Kidney epithelial cell (primary cell): ENCODE data around the gene CTSW. TPM values are rescaled to one million over a fixed set of nuclear protein-coding genes. Genes with fewer than 3 reads are reported as not detected.

Experiments
- DNase-seq: peaks from one replicate; pipeline ENCODE4 v3.0.0-alpha.2; 2010; ENCODE audit warnings: low read depth
- H3K27me3 ChIP-seq: 2 replicates; pipeline ENCODE4 v1.6.0; 2011; ENCODE audit warnings: low read length; ENCODE audit not compliant: control insufficient read depth, insufficient read depth
- H3K36me3 ChIP-seq: 2 replicates; pipeline ENCODE4 v1.5.1; 2011; ENCODE audit warnings: low read length; ENCODE audit not compliant: control insufficient read depth, insufficient read depth
- H3K4me3 ChIP-seq: 2 replicates; pipeline ENCODE4 v1.5.1; 2011; ENCODE audit warnings: low read depth, mild to moderate bottlenecking, control low read depth, low read length
- CTCF ChIP-seq: IDR thresholded peaks from 2 replicates; pipeline ENCODE4 v1.5.1; 2011; ENCODE audit warnings: mild to moderate bottlenecking, moderate library complexity, low read length, control low read depth, inconsistent platforms; ENCODE audit not compliant: insufficient read depth, poor library complexity, severe bottlenecking
- total RNA-seq: library from RNA; depleted of rRNA; stranded (reverse); fragments of >200 nt; gene quantifications from 2 replicates; pipeline ENCODE4 v1.2.3, GENCODE V29; 2015

Gene CTSW
- total RNA-seq, 1 donor from 2014 or later, result not detected

DNA sequence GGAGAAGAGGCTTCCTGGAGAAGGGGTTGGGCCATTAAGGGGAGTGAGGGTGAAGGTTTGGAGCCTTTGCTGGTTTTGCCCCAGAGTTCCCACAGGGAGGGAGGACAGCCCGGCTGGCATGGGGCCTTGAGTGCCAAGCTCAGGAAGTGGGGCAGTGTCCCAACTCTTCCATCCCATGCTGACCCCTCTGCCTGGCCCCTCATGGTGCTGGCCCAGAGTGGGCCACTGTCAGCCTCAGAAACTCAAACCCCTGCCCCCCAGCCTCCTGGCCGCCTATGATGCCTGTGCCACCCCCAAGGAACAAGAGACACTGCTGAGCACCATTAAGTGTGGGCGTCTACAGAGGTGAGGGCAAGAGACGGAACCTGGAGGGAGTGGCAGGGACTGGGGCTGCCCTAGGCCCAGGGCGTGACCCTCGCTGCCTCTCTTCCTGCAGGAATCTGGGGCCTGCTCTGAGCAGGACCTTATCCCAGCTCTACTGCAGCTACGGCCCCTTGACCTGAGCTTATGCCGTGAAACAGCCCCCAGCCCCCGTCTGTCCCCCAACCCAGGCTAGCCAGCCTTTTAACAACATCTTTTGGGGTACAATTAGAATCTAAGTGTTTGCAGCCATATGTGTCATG is 14.0 kb upstream of the CTSW start:
- DNase-seq, result no peak
- Histone ChIP-seq H3K36me3 (peaks cover 6% of the 10 kb centered on the region), H3K4me3 (no peak overlapping the region), H3K27me3 (no peaks in the 10 kb centered on the region)
- no peak for TF ChIP-seq CTCF

GRCh38 chr11:65866509-65867283 is 12.9 kb upstream of the CTSW start:
- H3K4me3 ChIP-seq, result no peak overlapping the region
- no peak for DNase-seq
- no peaks in the 10 kb centered on the region for H3K27me3 ChIP-seq
- no peak for TF ChIP-seq CTCF
- peaks cover 6% of the 10 kb centered on the region for H3K36me3 ChIP-seq

GRCh38 chr11:65867284-65868071 is 12.2 kb upstream of the CTSW start:
- TF ChIP-seq CTCF, result no peak
- no peak for DNase-seq
- no peaks in the 10 kb centered on the region for H3K27me3 ChIP-seq
- no peak overlapping the region for H3K4me3 ChIP-seq
- H3K36me3 ChIP-seq, result peaks cover 6% of the 10 kb centered on the region

GRCh38 chr11:65868076-65868667 is 11.5 kb upstream of the CTSW start:
- Histone ChIP-seq H3K36me3 (peaks cover 6% of the 10 kb centered on the region), H3K4me3 (no peak overlapping the region), H3K27me3 (no peaks in the 10 kb centered on the region)
- no peak for TF ChIP-seq CTCF
- no peak for DNase-seq

GRCh38 chr11:65868907-65869306 is 10.7 kb upstream of the CTSW start:
- H3K4me3 ChIP-seq, result no peak overlapping the region
- no peak for DNase-seq
- no peak for TF ChIP-seq CTCF
- no peaks in the 10 kb centered on the region for H3K27me3 ChIP-seq
- peaks cover 6% of the 10 kb centered on the region for H3K36me3 ChIP-seq
